Right lung (tissue), 5 donors: ENCODE measurements around the gene TRPM4. TPM values are rescaled to one million over a fixed set of nuclear protein-coding genes. Genes with fewer than 3 reads are reported as not detected.
"Not testable (repeated sequence)": the region's sequence is repeated elsewhere in the genome, so short reads cannot be mapped to it uniquely, and the experiment has no call there.

Experiments used
- DNase-seq, 2 donors: peaks; one replicate each; pipeline ENCODE4 v3.0.0-alpha.2; 2013
- polyA plus RNA-seq, 5 donors: library from polyadenylated mRNA; unstranded; fragments of 120-200 nt; gene quantifications; one replicate each; pipeline versions ENCODE4 v1.2.1 to v1.2.3, GENCODE V29; 2013; ENCODE audit warnings: inconsistent platforms in 1 of 5, low replicate concordance in 1 of 5; ENCODE audit not compliant: insufficient read length in 5 of 5, insufficient read depth in 1 of 5

Gene TRPM4
- polyA plus RNA-seq, 5 donors: 11.5 to 31.7 (median 24.9) TPM

- DNase-seq: no peak
These were observed 25.3 kb downstream of the TRPM4 start for GRCh38 chr19:49182848-49183375.

- DNase-seq: no peak
These were observed 28.5 kb downstream of the TRPM4 start for GRCh38 chr19:49186108-49186507.

GRCh38 chr19:49188626-49189200 lies 31.1 kb downstream of the TRPM4 start:
- DNase-seq: no peak

GRCh38 chr19:49189259-49189658 lies 31.7 kb downstream of the TRPM4 start:
- DNase-seq: no peak

- no peak for DNase-seq
These were observed 33.2 kb downstream of the TRPM4 start for GRCh38 chr19:49190781-49191180.

- no peak for DNase-seq
These were observed 36.3 kb downstream of the TRPM4 start for GRCh38 chr19:49193822-49194394.

- DNase-seq: no peak
These were observed 36.8 kb downstream of the TRPM4 start for GRCh38 chr19:49194408-49194807.

- DNase-seq: no peak
These were observed 39.1 kb downstream of the TRPM4 start for GRCh38 chr19:49196527-49197240.

GRCh38 chr19:49200238-49200862 lies 42.8 kb downstream of the TRPM4 start:
- no peak for DNase-seq

- no peak for DNase-seq
These were observed 43.5 kb downstream of the TRPM4 start for GRCh38 chr19:49201042-49201441.

GRCh38 chr19:49205114-49205513 lies 47.5 kb downstream of the TRPM4 start:
- no peak for DNase-seq

GRCh38 chr19:49209502-49209901 lies 51.9 kb downstream of the TRPM4 start:
- DNase-seq: not testable (repeated sequence)

GRCh38 chr19:49210108-49210900 lies 52.7 kb downstream of the TRPM4 start:
- DNase-seq: peak in 1 of 2 donors; percentile 28

GRCh38 chr19:49210901-49211451 lies 53.4 kb downstream of the TRPM4 start:
- DNase-seq: peak in 1 of 2 donors; percentile 9

GRCh38 chr19:49212016-49212701 lies 54.6 kb downstream of the TRPM4 start:
- DNase-seq: peak in 1 of 2 donors; percentile 16

- DNase-seq: no peak
These were observed 56.2 kb downstream of the TRPM4 start for GRCh38 chr19:49213791-49214190.

- no peak for DNase-seq
These were observed 57.1 kb downstream of the TRPM4 start for GRCh38 chr19:49214701-49215100.

- no peak for DNase-seq
These were observed 58.5 kb downstream of the TRPM4 start for GRCh38 chr19:49216071-49216470.

- no peak for DNase-seq
These were observed 59.8 kb downstream of the TRPM4 start for GRCh38 chr19:49217382-49217781.

GRCh38 chr19:49222011-49222410 lies 64.4 kb downstream of the TRPM4 start:
- no peak for DNase-seq

GRCh38 chr19:49222528-49222927 lies 64.9 kb downstream of the TRPM4 start:
- no peak for DNase-seq
